HL-60 (cell line): Measurements from ENCODE around the gene FAM98B.

Source experiments
- DNase-seq, 2 experiments: peaks; one replicate each; pipeline ENCODE4 v3.0.0-alpha.2; 2010 to 2020; ENCODE audit warnings: low read depth in 1 of 2, low spot score in 1 of 2
- H3K27ac ChIP-seq: fragments of 250-450 bp; sonication (Bioruptor Pico); replicated peaks from 2 replicates; pipeline ENCODE4 v1.5.1; 2020; ENCODE audit warnings: mild to moderate bottlenecking, moderate library complexity
- H3K27me3 ChIP-seq: fragments of 250-450 bp; sonication (Bioruptor Pico); 2 replicates; pipeline ENCODE4 v1.5.1; 2021; ENCODE audit warnings: mild to moderate bottlenecking, moderate library complexity; ENCODE audit not compliant: insufficient read depth, poor library complexity, severe bottlenecking
- H3K4me3 ChIP-seq: replicated peaks from 2 replicates; pipeline ENCODE4 v1.5.1; 2011; ENCODE audit warnings: mild to moderate bottlenecking, control low read depth, low read length; ENCODE audit not compliant: insufficient read depth
- GABPA ChIP-seq: IDR thresholded peaks from 2 replicates; pipeline ENCODE4 v1.6.1; 2012; ENCODE audit warnings: low read depth
- POLR2AphosphoS5 ChIP-seq: IDR thresholded peaks from 2 replicates; pipeline ENCODE4 v1.6.1; 2012; ENCODE audit warnings: low read depth
- SPI1 ChIP-seq: IDR thresholded peaks from 2 replicates; pipeline ENCODE4 v1.6.1; 2012; ENCODE audit warnings: low read depth, mild to moderate bottlenecking, borderline replicate concordance
- TF ChIP-seq, protein P1 (sequence below): IDR thresholded peaks from 2 replicates; pipeline ENCODE4 v1.6.1; 2012; ENCODE audit warnings: low read depth; ENCODE audit not compliant: insufficient replicate concordance
- TF ChIP-seq, protein P2 (sequence below): IDR thresholded peaks from one replicate; pipeline ENCODE4 v1.5.1; 2011; ENCODE audit warnings: low read length, control low read depth, inconsistent platforms; ENCODE audit not compliant: insufficient read depth

Gene FAM98B

DNA sequence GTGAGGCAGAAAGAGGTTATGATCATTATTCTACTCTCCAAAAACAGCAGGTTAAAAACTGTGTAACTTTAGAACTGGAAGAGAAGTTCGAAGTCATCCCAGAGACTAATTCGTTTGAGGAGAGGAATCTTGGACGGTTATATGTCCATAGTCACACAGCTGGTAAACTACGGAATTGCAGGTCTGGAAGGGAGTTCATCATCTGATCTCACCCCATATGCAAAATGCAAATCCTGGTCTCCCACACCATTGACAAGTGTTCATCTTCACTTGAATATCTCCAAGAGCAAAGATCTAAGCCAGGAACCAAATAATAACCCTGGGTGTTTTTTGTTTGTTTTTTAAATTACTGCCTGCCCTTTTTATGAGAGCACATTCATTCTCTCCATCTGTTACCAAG, 53.1 kb downstream of the FAM98B start:
- DNase-seq = no peak
- H3K27ac ChIP-seq = no peak overlapping the region
- TF ChIP-seq GABPA (no peak), POLR2AphosphoS5 (no peak), SPI1 (no peak)
- TF ChIP-seq, protein P1, sequence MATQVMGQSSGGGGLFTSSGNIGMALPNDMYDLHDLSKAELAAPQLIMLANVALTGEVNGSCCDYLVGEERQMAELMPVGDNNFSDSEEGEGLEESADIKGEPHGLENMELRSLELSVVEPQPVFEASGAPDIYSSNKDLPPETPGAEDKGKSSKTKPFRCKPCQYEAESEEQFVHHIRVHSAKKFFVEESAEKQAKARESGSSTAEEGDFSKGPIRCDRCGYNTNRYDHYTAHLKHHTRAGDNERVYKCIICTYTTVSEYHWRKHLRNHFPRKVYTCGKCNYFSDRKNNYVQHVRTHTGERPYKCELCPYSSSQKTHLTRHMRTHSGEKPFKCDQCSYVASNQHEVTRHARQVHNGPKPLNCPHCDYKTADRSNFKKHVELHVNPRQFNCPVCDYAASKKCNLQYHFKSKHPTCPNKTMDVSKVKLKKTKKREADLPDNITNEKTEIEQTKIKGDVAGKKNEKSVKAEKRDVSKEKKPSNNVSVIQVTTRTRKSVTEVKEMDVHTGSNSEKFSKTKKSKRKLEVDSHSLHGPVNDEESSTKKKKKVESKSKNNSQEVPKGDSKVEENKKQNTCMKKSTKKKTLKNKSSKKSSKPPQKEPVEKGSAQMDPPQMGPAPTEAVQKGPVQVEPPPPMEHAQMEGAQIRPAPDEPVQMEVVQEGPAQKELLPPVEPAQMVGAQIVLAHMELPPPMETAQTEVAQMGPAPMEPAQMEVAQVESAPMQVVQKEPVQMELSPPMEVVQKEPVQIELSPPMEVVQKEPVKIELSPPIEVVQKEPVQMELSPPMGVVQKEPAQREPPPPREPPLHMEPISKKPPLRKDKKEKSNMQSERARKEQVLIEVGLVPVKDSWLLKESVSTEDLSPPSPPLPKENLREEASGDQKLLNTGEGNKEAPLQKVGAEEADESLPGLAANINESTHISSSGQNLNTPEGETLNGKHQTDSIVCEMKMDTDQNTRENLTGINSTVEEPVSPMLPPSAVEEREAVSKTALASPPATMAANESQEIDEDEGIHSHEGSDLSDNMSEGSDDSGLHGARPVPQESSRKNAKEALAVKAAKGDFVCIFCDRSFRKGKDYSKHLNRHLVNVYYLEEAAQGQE = no peak
- TF ChIP-seq, protein P2, sequence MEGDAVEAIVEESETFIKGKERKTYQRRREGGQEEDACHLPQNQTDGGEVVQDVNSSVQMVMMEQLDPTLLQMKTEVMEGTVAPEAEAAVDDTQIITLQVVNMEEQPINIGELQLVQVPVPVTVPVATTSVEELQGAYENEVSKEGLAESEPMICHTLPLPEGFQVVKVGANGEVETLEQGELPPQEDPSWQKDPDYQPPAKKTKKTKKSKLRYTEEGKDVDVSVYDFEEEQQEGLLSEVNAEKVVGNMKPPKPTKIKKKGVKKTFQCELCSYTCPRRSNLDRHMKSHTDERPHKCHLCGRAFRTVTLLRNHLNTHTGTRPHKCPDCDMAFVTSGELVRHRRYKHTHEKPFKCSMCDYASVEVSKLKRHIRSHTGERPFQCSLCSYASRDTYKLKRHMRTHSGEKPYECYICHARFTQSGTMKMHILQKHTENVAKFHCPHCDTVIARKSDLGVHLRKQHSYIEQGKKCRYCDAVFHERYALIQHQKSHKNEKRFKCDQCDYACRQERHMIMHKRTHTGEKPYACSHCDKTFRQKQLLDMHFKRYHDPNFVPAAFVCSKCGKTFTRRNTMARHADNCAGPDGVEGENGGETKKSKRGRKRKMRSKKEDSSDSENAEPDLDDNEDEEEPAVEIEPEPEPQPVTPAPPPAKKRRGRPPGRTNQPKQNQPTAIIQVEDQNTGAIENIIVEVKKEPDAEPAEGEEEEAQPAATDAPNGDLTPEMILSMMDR = no peak
- H3K4me3 ChIP-seq = no peak overlapping the region
- no peaks in the 10 kb centered on the region for H3K27me3 ChIP-seq

DNA sequence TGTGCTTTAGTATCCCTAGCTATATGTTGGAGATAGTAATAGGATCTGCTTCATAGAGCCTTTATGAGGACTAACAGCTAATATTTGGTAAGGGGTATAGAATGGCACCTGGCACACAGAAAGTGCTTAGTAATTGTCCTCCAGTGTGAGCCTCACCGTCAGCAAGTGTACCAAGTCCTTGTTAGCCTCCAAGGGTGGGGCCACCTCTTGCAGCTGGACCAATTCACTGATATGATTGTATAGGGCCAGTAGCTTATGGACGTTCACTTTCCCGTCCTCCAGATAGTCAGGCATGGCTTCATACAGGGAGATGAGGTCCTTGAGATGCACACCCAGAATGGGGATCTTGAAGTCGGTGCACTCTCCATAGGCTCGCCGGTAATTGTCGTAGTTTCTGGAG, 53.6 kb downstream of the FAM98B start:
- Histone ChIP-seq H3K27me3 (no peaks in the 10 kb centered on the region), H3K27ac (no peak overlapping the region), H3K4me3 (no peak overlapping the region)
- no peak for TF ChIP-seq POLR2AphosphoS5
- TF ChIP-seq, protein P1 = no peak
- TF ChIP-seq, protein P2 = no peak
- no peak for TF ChIP-seq GABPA
- TF ChIP-seq SPI1 = no peak
- no peak for DNase-seq

DNA sequence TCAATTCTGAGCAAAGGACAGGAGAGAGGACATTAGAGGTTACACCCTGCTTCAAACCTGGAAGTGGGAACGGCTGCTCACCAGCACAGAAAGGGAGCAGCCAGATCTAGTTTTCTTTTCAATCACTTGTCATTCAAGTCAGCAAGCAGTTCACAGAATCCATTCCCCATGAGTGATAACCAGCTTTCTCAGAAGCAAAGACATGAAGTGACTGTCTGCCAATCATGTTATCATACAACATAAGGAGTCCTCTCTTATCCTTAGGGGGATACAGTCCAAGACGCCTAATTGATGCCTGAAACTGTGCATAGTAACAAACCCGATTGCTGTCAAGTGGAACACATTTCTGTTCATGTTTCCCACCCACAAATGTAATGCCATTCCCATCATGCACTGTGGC, 54.7 kb downstream of the FAM98B start:
- no peak for TF ChIP-seq POLR2AphosphoS5
- TF ChIP-seq GABPA = no peak
- TF ChIP-seq, protein P2 = no peak
- TF ChIP-seq, protein P1 = no peak
- no peak for TF ChIP-seq SPI1
- H3K27me3 ChIP-seq = peaks cover 2% of the 10 kb centered on the region
- DNase-seq = no peak

More for the DNA sequence above, 54.7 kb downstream of the FAM98B start:
- no peak overlapping the region for H3K4me3 ChIP-seq
- H3K27ac ChIP-seq = no peak overlapping the region
